ENCODE data around the gene TENT4A.
A peak's percentile ranks its signal among the peaks of the same experiment; 100 is the strongest.

TENT4A gene

GRCh38 chr5:6728011-6728794 is 15.0 kb downstream of the TENT4A start:
- H3K4me3 ChIP-seq (ENCODE audit: low read length), result peak overlapping the region; percentile 5
- DNase-seq (ENCODE audit: low read depth, low spot score), result peak; percentile 72

GRCh38 chr5:6728795-6729183 is 15.6 kb downstream of the TENT4A start:
- DNase-seq (ENCODE audit: low read depth, low spot score), result no peak
- H3K4me3 ChIP-seq (ENCODE audit: low read length), result no peak overlapping the region

- peak; percentile 94 for DNase-seq (ENCODE audit: low read depth, low spot score)
Measured at GRCh38 chr5:6729386-6730310, 16.4 kb downstream of the TENT4A start.

GRCh38 chr5:6730407-6730806 is 17.2 kb downstream of the TENT4A start:
- peak overlapping the region; percentile 21; the same call in 1 of the 2 replicates for H3K4me3 ChIP-seq (ENCODE audit: low read length)
- no peak for DNase-seq (ENCODE audit: low read depth, low spot score)

More at GRCh38 chr5:6729386-6730310, 16.4 kb downstream of the TENT4A start:
- peak overlapping the region; percentile 21 for H3K4me3 ChIP-seq (ENCODE audit: low read length)

- no peak overlapping the region for H3K4me3 ChIP-seq (ENCODE audit: low read length)
- no peak for DNase-seq (ENCODE audit: low read depth, low spot score)
Measured at GRCh38 chr5:6730807-6731206, 17.6 kb downstream of the TENT4A start.

- no peak overlapping the region for H3K4me3 ChIP-seq (ENCODE audit: low read length)
- DNase-seq (ENCODE audit: low read depth, low spot score), result no peak
Measured at GRCh38 chr5:6731465-6732237, 18.4 kb downstream of the TENT4A start.

- DNase-seq (ENCODE audit: low read depth, low spot score), result no peak
- H3K4me3 ChIP-seq (ENCODE audit: low read length), result no peak overlapping the region
Measured at GRCh38 chr5:6732634-6733410, 19.6 kb downstream of the TENT4A start.

GRCh38 chr5:6733411-6734242 is 20.4 kb downstream of the TENT4A start:
- no peak for DNase-seq (ENCODE audit: low read depth, low spot score)
- H3K4me3 ChIP-seq (ENCODE audit: low read length), result no peak overlapping the region

- H3K4me3 ChIP-seq (ENCODE audit: low read length), result no peak overlapping the region
- DNase-seq (ENCODE audit: low read depth, low spot score), result no peak
Measured at GRCh38 chr5:6734243-6734700, 21.0 kb downstream of the TENT4A start.

- no peak for DNase-seq (ENCODE audit: low read depth, low spot score)
- H3K4me3 ChIP-seq (ENCODE audit: low read length), result no peak overlapping the region
Measured at GRCh38 chr5:6734781-6735180, 21.5 kb downstream of the TENT4A start.

GRCh38 chr5:6736106-6736505 is 22.9 kb downstream of the TENT4A start:
- H3K4me3 ChIP-seq (ENCODE audit: low read length), result no peak overlapping the region
- no peak for DNase-seq (ENCODE audit: low read depth, low spot score)

- H3K4me3 ChIP-seq (ENCODE audit: low read length), result no peak overlapping the region
- DNase-seq (ENCODE audit: low read depth, low spot score), result no peak
Measured at GRCh38 chr5:6736524-6737042, 23.4 kb downstream of the TENT4A start.

- no peak overlapping the region for H3K4me3 ChIP-seq (ENCODE audit: low read length)
- no peak for DNase-seq (ENCODE audit: low read depth, low spot score)
Measured at GRCh38 chr5:6737043-6737941, 24.1 kb downstream of the TENT4A start.

- DNase-seq (ENCODE audit: low read depth, low spot score), result no peak
- no peak overlapping the region for H3K4me3 ChIP-seq (ENCODE audit: low read length)
Measured at GRCh38 chr5:6739603-6740002, 26.4 kb downstream of the TENT4A start.

- no peak for DNase-seq (ENCODE audit: low read depth, low spot score)
- no peak overlapping the region for H3K4me3 ChIP-seq (ENCODE audit: low read length)
Measured at GRCh38 chr5:6740586-6741150, 27.4 kb downstream of the TENT4A start.

GRCh38 chr5:6742081-6742758 is 29.0 kb downstream of the TENT4A start:
- DNase-seq (ENCODE audit: low read depth, low spot score), result no peak
- no peak overlapping the region for H3K4me3 ChIP-seq (ENCODE audit: low read length)
